Hepatic stellate cell (primary cell): ENCODE measurements around the gene GJB1.
A peak's percentile ranks its signal among the peaks of the same experiment; 100 is the strongest.

ENCODE experiments used
- DNase-seq: peaks from one replicate; pipeline ENCODE4 v3.0.0; 2011; ENCODE audit warnings: low spot score

GJB1 gene

DNA sequence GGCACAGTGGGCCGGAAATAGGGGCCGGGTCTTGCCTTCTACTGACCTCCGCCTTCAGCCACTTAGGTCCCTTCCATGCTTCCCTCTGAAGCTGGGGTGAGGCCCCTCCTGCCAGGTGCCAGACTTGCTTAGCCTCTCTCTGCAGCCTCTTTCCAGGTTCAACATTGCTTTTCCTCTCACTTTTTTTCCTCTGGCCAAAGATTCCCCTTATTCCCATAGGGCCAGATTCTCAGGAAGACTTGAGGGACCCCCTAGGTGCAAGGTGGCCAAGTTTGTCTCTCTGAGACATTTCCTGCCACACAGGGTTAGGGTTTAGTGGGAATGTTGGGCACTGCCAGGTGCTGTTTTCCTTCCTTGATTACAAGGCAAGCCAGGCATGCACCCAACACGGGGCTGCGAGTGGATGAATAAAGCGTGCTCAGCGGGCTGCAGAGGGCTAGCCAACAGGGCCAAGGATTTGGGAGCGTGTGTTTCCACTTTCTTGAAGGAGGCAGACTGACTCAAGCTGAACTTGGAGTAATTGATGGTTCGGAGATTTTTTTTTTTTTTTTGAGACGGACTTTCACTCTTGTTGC, 7.6 kb upstream of the GJB1 start:
- DNase-seq, result no peak

DNA sequence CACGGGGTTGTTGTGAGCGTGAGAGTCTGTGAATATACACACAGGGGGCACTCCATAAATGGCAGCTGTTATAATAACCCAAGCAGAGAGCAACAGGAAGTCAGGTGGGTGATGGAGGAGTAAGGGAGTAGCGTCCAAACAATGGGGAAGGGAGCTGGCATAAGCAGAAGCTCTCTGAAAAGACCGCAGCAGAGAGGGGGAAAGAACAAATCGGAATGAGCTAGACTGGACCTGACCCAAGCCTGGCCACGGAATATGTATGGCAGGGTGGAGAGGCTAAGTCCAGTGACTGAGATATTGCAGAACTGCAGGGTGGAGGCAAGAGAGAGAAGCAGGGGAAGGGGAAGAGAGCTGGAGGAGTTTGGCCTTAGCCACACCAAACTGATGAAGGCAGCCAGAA, 6.5 kb upstream of the GJB1 start:
- no peak for DNase-seq

DNA sequence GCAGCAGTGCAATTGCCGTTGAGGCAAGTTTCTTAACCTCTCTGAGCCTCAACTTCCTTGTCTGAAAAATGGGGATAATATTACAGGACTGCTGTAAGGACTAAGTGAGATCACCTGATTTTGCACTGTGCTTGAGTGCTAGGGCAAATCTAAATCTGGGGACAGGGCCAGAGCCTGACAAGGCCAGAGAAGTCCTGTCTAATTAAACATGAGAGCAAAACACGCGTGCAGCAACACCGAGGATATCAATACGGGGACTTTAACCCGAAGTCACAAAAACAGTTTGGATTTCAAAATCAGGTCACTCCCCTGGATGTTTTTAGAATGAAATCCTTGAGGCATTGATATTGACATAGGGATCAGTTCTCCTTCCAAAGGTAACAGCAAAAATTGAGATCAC, 5.7 kb upstream of the GJB1 start:
- DNase-seq, result no peak

DNA sequence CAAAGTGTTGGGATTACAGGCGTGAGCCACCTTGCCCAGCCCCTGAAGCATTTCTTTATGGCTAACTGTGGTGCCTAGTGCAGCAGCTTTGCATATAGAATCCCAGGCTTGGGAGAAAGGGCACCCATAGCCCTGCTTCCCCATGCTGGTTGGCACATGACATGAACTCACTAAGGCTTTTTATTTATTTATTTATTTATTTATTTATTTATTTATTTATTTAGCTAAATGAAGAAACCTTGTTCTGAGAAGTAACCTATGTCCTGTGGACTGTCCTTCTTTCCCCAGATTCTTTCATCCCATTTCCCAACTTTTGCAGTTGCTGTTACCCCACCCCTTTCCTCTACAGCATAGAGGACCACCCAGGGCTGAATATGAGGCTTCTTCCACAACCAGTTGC, 1.9 kb upstream of the GJB1 start:
- DNase-seq, result no peak

DNA sequence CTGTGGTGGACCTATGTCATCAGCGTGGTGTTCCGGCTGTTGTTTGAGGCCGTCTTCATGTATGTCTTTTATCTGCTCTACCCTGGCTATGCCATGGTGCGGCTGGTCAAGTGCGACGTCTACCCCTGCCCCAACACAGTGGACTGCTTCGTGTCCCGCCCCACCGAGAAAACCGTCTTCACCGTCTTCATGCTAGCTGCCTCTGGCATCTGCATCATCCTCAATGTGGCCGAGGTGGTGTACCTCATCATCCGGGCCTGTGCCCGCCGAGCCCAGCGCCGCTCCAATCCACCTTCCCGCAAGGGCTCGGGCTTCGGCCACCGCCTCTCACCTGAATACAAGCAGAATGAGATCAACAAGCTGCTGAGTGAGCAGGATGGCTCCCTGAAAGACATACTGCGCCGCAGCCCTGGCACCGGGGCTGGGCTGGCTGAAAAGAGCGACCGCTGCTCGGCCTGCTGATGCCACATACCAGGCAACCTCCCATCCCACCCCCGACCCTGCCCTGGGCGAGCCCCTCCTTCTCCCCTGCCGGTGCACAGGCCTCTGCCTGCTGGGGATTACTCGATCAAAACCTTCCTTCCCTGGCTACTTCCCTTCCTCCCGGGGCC, 1.2 kb downstream of the GJB1 start:
- DNase-seq, result no peak

DNA sequence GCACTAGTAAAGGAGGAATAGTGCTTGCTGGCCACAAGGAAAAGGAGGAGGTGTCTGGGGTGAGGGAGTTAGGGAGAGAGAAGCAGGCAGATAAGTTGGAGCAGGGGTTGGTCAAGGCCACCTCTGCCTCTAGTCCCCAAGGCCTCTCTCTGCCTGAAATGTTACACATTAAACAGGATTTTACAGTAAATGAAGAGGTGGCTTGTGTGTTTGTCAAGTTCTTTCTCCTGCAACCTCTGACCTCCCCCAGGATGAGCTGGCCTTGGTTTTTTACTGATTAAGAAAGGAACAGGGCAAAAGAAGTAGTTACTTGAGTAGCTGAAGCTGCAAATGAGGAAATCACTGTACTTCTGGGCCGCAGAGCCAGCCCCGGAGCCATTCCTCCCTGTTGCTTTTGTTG, 2.0 kb downstream of the GJB1 start:
- no peak for DNase-seq

DNA sequence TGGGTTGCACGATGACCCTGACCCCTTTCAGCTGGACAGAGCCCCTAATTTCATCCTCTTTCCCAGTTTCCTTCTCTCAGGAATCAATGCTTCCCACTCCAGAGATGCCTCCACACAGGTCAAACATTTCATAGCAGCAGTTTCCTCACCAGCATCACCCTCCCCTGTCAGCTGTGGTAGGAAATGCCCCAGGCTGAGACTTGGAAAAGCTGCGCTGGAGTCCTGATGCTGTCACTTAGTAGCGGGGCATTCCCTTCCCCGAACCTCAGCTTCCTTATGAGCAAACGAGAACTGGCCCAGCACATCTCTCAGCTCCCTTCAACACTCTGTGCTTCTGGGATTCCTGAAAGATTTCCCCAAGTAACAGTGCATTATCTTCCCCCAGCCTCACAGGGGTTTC, 2.7 kb downstream of the GJB1 start:
- DNase-seq, result no peak

DNA sequence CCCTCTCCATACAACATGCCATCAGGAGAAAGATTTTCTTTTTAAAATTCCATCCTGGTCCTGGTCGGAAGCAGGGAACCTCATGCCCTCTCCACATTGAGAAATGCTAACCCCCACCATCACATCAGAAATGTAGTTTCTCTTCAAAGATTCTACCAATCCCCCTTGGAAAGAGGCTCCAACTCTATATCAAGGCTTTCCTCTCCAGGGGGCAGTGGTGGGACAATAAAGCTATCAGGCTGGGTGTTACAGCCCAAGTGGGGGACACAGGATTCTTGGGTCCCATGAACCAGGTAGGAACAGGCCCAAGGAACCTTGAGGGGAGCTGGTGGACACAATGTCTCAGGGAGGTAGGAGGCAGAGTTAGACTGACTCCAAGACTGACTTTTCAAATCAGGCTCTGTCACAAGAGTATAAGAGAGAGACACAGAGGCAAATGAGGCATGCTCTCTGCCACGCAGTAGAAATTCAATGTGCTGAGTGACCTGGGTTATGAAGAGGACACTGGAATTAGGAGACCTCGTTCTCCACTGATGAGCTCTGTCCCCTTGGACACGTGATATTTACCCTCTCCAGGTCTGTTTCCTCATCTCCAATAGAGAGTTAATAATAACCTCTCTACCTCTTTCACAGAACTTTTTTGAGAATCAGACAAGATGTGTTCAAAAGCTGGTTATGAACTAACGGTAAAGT, 4.5 kb downstream of the GJB1 start:
- DNase-seq, result no peak

DNA sequence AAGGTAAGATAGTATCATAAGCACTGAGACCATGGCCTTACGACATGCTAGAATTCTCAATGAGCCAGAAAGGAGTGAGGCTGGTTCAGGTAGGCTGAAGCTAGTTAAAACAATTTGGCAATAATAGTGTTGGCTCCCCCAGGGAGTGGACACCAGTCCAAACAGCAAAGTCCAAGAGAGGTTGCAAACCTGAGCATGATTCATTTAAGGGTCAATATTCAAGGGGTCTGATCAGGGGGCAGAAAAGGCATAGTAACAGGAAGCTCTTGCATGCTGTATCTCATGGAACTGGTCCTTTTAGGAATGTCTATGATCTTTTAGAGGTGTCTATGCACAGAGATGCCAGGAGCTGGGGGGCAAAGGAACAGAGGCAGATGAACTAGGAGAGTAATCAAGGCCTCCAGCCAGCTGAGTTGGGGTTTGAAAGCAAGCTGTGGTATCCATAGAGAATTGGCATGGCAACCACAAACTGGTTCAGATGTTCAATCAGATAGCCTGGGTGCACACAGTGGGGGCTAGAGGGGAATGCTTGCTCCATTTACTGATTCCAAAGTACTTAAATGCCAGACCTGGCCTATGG, 5.1 kb downstream of the GJB1 start:
- DNase-seq, result no peak

DNA sequence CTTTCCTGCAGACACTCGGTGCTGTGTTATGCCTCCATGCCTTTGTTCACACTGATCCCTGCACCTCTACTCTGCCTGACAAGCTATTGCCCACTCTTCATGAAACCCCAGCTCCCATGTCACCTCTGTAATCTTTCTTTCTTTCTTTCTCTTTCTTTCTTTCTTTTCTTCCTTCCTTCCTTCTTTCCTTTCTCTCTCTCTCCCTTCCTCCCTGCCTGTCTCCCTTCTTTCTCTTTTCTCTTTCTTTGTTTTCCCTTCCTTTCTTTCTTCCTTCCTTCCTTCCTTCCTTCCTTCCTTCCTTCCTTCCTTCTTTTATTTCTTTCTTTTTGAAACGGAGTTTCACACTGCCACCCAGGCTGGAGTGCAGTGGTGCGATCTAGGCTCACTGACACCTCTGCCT, 12.5 kb downstream of the GJB1 start:
- no peak for DNase-seq

DNA sequence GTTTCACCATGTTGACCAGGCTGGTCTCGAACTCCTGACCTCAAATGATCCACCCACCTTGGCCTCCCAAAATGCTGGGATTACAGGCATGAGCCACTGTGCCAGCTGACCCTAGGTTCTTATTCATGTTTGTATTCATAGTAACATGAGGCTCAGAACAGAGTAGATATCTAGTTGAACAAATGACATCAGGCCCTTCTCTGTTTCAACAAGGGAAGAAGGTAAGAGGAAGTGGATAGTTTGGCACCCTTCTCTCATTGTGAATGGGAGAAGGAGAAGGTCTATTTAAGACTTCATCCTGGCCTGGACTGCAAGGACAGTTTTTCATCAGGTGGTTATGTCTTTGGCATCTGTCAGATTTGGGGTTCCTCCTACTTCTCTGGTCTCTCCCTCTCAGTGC, 13.8 kb downstream of the GJB1 start:
- DNase-seq, result no peak

DNA sequence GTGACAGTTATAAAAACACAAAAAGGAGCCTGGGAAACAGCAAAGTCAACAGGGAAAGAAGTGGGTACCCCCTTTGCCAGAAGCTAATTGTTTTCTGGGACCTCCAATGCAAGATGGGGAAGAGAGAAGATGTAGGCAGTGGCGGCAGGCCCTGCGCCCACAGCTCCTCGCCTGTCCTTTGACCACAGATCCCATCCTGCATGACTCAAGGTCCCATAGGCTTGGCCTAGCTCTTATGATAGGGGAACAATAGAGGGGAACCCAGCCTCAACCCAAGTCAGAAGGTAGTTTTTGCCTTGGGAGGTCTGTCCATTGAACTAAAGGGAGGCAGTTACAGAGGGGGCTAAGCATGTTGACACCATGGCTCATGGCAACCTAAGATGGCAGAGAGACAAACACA, 16.8 kb downstream of the GJB1 start:
- no peak for DNase-seq

DNA sequence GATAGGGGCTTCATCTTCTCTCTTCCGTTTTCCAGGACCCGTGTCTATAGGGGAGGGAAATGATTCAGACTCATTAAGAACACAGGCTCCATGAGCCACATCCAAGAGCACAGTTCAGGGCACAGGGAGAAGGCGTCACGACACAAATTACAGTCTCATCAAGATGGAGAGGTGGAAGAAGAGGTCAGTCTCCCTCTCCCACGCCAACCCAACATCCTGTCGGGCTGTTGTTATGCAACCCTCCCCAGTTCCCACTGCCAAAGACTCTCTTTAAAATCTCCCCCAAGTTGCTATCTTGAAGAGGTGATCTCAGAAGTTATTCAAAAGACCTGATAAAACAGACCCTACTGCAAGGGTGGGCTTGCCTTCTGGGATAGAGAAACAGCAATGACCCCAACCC, 18.3 kb downstream of the GJB1 start:
- no peak for DNase-seq

DNA sequence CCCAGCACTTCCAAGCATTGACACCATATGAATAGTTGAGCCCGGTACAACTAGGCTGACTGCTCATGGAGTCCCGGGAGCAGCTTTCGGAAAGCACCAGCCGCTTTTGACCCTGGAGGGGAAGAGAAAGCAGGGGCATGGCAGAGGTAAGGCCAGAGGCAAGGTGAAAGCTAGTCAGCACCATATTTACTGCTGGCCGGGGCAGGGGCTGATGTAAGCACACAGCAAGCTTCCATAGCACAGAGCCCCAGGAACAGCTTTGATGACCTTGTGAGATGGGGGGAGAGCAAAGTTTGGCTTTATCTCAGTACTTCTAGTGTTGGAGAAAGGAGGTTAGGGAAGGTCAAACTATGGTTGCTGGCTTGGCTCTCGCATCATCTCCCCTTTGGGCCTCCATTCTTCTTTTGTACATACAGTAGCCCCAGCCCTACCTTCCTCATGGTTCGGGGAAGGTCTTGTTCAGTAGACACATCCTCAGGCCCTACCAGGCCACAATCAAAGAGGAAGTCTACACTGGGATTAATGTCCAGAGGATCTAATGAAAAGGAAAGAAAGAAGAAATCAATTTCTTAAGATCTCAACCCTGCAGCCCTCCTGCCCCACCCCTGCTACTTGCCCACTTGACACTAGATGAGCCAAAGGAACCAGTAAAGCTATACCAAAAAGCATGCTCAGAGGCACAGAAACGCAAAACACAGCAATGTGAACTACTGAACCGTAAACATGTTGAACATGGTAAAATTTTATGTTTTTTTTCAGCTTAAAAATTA, 21.5 kb downstream of the GJB1 start:
- no peak for DNase-seq

DNA sequence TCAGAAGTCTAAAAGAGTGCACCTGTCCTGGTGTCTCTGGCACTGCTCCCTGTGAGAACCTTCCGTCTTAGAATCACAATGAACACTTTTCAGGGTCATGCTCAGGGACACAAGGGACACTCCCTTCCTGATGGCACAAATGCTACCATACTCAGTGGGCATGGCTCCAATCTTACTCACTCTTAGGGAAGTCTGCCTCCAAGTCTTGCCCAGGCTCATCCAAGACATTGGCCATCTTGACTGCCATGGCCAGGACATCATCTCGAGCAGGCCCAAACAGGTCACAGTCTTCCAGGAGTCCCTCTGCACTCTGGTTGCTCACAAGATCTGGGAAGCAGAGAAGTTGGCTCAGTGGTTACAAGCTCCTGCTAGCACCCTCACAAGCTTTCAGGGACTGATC, 22.1 kb downstream of the GJB1 start:
- no peak for DNase-seq

DNA sequence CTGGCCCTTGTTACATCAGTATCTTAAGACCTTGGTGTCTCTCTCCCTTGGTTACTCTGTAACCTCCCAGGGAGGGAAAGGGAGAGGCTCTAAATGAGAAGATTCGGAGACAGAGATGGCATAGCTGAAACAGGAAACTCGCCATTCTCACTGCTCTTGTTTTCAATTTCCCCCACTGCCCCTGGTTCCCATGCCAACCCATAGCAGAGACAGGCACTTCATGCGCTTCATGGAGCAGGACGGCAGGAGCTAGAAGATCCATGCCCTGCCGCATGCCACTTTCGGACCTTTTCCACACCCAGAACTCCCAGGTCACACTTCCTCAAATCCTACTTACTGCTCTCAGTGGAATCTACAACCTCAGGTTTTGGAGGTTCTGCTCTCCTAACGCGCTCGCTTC, 27.8 kb downstream of the GJB1 start:
- no peak for DNase-seq

DNA sequence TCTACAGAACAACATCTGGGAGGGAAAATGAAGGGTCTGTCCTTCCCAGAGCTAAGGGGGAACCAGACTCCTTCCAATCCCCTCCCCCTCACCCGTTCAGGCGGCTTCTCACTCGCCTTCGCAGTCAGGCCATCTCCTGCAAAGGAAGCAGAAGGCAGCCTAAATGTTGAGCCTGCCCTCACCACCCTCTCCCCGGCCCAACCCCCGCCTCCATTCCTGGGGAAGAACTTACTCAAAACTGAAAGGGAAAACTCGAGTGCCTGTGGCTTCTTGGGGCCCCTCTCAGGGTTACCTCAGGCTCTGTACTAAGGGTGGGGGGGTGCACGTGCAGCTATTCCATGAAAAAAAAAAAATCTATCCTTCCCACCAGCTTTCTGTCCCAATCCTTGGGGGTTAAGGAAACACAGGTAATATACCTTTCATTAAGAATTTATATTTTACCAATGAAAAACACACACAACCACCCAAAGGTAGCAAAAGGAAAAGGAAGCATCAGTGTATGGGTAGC, 28.5 kb downstream of the GJB1 start:
- no peak for DNase-seq

DNA sequence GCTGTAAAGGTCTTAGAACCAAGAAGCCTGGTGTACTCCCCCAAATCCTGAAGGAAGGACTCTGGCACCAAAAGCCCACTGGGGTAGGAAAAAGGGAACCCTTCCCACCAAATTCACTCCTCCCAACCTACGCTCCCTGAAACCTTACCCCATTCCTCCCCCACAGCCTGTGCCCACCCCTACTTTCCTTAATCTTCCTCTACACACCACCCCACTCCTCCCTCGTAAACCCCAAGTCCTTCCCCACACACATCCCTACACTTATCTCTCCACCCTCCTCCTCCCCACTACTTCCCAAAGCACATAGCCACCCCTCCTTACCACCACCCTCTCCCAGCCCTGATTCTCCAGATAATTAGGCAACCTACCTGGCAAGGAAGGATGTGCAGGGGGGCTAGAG, 29.2 kb downstream of the GJB1 start:
- DNase-seq, result no peak

DNA sequence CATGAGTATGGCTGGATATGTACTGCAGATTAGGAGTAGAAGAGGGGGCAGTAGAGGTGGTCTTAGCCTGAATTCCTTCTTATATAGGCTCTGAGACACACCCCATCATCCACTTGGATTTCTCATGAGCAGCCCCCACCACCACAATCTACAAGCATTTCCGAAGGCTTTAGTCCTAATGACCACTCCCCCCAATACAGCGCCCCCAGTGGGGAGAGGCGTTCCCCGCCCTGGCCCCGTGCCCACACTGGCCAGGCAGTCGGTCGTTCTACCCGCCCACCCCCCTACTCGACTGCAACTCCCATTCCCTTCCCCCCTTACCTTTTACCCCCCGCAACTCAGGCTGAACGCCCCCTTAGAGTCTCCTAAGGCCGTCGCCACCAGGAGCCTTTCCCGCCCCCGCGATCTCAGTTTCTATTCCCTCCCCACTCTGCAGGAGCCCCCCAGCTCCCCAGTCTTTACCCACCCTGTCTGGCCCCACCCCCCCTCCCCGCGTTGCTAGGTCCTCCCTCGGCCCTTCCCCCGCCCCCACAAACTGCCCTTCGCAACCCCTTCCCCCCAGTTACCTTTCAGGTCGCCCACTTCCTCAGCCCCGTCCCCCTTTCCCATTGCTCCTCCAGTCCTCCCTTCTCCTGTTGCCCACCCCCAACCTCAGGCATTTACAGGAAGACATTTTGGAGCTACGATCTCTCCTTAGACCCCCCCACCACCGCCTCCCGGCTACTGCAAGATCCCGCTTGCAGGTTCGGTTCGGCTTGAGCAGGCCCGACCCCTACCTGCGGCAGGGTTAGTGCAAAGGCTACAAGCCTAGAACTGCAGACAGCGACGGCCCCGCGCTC, 30.4 kb downstream of the GJB1 start:
- DNase-seq, result peak; percentile 54

DNA sequence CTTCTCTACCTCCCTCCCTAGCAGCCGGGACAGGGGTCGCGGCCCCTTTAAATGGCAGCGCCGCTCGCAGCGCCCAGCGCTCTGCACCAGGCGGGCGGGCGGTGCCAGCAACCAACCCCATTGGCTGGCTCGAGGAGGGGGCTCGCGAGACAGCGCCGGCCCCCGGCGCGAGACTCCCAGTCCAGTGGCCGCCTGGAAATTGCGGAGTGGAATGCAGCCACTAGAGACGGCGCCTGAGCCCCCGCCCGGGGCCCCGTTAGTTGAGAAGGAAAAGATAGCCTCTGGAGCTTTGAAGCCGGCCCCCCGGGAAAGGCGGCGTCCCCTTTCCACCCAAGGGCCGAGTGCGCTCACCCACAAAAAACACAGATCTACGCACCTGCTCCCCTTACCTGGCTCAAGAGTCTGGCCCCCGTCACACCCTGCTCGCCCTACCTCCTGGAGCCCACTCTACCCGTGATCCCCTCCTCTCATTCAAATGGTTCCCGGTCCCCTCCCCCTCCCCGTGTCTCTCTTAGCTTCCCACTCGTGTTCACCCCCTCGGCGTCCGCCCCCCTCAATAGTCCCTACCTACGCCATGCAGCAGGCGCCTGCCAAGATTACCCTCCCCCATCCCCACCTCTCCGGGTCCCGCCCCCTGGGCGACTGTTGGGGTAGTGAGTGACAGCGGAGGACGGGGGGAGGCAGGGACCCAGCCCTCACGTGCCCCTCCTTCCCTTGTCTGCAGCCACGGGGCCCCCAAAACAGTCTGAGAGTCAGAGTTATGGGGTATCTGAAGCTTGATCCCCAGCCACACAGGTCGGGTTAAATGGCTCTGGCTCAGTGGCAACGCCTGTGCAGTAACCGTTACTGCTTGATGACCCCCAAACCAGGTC, 31.3 kb downstream of the GJB1 start, which contains the start of gene ZMYM3:
Gene ZMYM3, minus strand, starts transcription at position 49 of the 872 bp plus-strand sequence. CDS start 885 bp downstream, outside the sequence.
- peak; percentile 93 for DNase-seq

DNA sequence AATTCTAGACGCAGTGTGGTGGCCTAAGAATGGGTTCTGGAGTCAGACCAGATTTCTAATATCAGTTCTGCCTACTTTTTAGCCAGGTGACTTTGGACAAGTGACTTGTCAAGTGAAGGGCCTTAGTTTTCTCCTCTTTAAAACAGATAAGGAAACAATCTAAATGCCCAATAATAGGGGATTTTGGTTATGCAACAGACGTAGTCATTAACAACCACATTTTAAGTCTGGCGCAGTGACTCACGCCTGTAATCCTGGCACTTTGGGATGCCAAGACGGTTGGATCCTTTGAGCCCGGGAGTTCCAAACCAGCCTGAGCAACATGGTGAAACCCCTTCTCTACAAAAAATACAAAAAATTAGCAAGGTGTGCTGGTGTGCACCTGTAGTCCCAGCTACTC, 33.0 kb downstream of the GJB1 start:
- DNase-seq, result no peak
